Suprapubic skin (tissue), 4 donors: ENCODE measurements around the gene VAMP3.

Experiments used
- CTCF ChIP-seq, 2 donors: fragments of 200-600 bp in 1 of 2; fragments of 450-650 bp in 1 of 2; sonication (generic) in 1 of 2; IDR thresholded peaks; one replicate each; pipeline ENCODE4 v1.5.1; 2016 to 2019; ENCODE audit warnings: antibody characterized with exemption in 2 of 2, mild to moderate bottlenecking in 1 of 2, moderate library complexity in 1 of 2
- EP300 ChIP-seq: sonication (generic); formaldehyde crosslinking; IDR thresholded peaks from one replicate; pipeline ENCODE4 v1.6.1; 2017; ENCODE audit warnings: antibody characterized with exemption
- POLR2A ChIP-seq, 2 donors: fragments of 450-650 bp; IDR thresholded peaks; one replicate each; pipeline ENCODE4 v1.6.1; 2017; ENCODE audit warnings: antibody characterized with exemption in 2 of 2, mild to moderate bottlenecking in 2 of 2, moderate library complexity in 2 of 2
- POLR2AphosphoS5 ChIP-seq, 3 donors: sonication (generic); formaldehyde crosslinking; IDR thresholded peaks; one replicate each; pipeline ENCODE4 v1.6.1; 2017; ENCODE audit warnings: antibody characterized with exemption in 3 of 3

GRCh38 chr1:7805460-7805859, 34.4 kb downstream of the VAMP3 start:
- TF ChIP-seq POLR2AphosphoS5 (IDR thresholded peaks at IDR 0.05) (no peak), CTCF (IDR thresholded peaks at IDR 0.05) (no peak), POLR2A (IDR thresholded peaks at IDR 0.05) (no peak), EP300 (no peak)
